Effector memory CD8-positive, alpha-beta T cell (primary cell): ENCODE results near the gene ISCU.
A peak's percentile ranks its signal among the peaks of the same experiment; 100 is the strongest.

Experiments used
- ATAC-seq: fragments of 150-1000 bp; cut with Tn5 transposase; replicated peaks from 2 replicates; pipeline ENCODE4 v1.10.0; 2021; ENCODE audit warnings: mild to moderate bottlenecking, moderate library complexity
- DNase-seq, 3 experiments: peaks; one replicate each; pipeline ENCODE4 v3.0.0; 2021
- H3K27ac Mint-ChIP-seq, 2 donors: one replicate each; pipeline ENCODE4 v1.8.0; 2022; ENCODE audit warnings: mild to moderate bottlenecking in 2 of 2, mixed read lengths in 2 of 2, moderate library complexity in 2 of 2
- H3K27me3 Mint-ChIP-seq, 2 donors: one replicate each; pipeline ENCODE4 v1.8.0; 2022; ENCODE audit warnings: mixed read lengths in 2 of 2
- H3K36me3 Mint-ChIP-seq: one replicate; pipeline ENCODE4 v1.8.0; 2022; ENCODE audit warnings: mild to moderate bottlenecking, moderate library complexity, mixed read lengths; ENCODE audit not compliant: insufficient read depth
- H3K4me1 Mint-ChIP-seq, 2 donors: one replicate each; pipeline ENCODE4 v1.8.0; 2022; ENCODE audit warnings: low read depth in 2 of 2, mixed read lengths in 2 of 2
- H3K4me3 Mint-ChIP-seq, 2 donors: one replicate each; pipeline ENCODE4 v1.8.0; 2022; ENCODE audit warnings: mild to moderate bottlenecking in 2 of 2, mixed read lengths in 2 of 2, moderate library complexity in 2 of 2
- H3K9me3 Mint-ChIP-seq, 2 donors: one replicate each; pipeline ENCODE4 v1.8.0; 2022; ENCODE audit warnings: mixed read lengths in 2 of 2

ISCU gene

DNA sequence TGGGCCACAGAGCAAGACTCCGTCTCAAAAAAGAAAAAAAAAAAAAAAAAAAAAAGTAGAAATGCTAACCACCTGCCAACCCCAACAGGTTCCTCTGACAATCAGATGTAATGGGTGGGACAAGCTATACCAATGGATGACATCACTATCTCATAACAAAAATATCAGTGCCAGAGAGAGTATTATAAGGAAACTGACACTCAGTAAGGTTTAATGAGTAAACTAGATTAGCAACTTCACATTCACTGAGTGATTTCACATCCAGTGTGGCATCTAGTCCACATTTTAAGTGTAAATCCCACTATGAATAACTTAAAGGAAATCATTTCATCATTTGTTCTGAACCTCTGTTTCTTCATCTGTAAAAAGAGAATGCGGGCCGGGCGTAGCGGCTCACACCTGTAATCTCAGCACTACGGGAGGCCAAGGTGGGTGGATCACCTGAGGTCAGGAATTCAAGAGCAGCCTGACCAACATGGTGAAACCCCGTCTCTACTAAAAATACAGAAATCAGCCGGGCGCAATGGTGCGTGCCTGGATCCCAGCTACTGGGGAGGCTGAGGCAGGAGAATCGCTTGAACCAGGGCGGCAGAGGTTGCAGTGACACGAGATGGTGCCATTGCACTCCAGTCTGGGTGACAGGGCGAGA lies 3.3 kb upstream of the ISCU start:
- Mint-ChIP-seq H3K4me1 (peaks cover 48 to 56% of the 10 kb centered on the region in 2 donors), H3K36me3 (peaks cover 63% of the 10 kb centered on the region), H3K4me3 (peak overlapping the region; percentile 96 to 98), H3K27ac (peak overlapping the region; percentile 98 to 99), H3K27me3 (no peaks in the 10 kb centered on the region), H3K9me3 (no peaks in the 10 kb centered on the region)
- no peak for DNase-seq
- ATAC-seq: no peak

DNA sequence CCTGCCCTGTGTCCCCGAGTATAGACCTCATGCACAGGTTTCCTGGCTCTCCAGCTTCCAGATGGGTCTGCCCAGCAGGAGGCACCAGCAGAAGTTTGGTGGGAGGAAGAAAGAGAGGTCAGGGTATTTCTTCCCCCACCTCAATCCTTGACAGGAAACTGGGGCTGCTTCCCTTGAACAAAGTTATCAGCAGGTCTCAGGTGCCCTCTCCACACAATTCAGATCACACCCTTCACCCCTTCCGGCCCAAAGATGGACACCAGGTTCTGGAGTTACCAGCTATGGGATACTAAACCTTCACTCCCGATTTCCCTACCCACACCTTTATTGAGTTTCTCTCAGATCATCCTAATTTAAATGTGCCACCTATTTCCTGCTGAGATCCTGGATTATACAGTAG lies 2.6 kb upstream of the ISCU start:
- peaks cover 64% of the 10 kb centered on the region for H3K36me3 Mint-ChIP-seq
- no peak for DNase-seq

DNA sequence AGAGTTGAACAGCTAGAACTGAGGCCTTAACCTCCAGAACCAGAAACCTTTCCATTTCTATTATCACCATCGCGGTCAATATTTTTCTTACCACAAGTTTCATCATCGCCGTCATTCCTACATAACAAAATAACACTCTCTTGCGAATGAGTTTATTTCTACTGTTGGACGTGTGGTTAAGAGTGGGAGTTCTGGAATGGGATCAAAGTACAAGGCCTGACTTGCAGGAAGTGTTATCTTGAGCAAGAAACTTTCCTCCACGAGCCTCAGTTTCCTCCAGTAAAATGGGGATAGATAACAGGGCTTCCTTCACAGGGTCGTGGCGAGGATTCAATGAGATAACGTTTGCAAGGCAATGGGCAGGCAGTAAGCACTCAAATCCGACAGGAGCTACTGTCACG lies 2.1 kb upstream of the ISCU start:
- Mint-ChIP-seq H3K36me3 (peaks cover 69% of the 10 kb centered on the region), H3K27ac (peak overlapping the region; percentile 98 to 99), H3K9me3 (no peaks in the 10 kb centered on the region), H3K4me1 (peaks cover 44 to 54% of the 10 kb centered on the region in 2 donors), H3K4me3 (peak overlapping the region; percentile 96 to 98), H3K27me3 (no peaks in the 10 kb centered on the region)
- no peak for ATAC-seq
- no peak for DNase-seq

More for the DNA sequence above, 2.6 kb upstream of the ISCU start:
- ATAC-seq: no peak
- Mint-ChIP-seq H3K27me3 (no peaks in the 10 kb centered on the region), H3K27ac (peak overlapping the region; percentile 98 to 99), H3K4me1 (peaks cover 47 to 55% of the 10 kb centered on the region in 2 donors), H3K4me3 (peak overlapping the region; percentile 96 to 98), H3K9me3 (no peaks in the 10 kb centered on the region)

- peak within 1 kb of the TSS; percentile 96 to 98 for H3K4me3 Mint-ChIP-seq
- H3K9me3 Mint-ChIP-seq: no peaks in the 10 kb centered on the region
- peak within 1 kb of the TSS; percentile 98 to 99 for H3K27ac Mint-ChIP-seq
- peaks cover 76% of the 10 kb centered on the region for H3K36me3 Mint-ChIP-seq
- peaks cover 44 to 47% of the 10 kb centered on the region in 2 donors for H3K4me1 Mint-ChIP-seq
- ATAC-seq (peak; percentile 54), DNase-seq (peak; percentile 76 to 85 (median 77))
- no peaks in the 10 kb centered on the region for H3K27me3 Mint-ChIP-seq
These were observed 1.4 kb upstream of the ISCU start, which contains the start of gene SART3 for GRCh38 chr12:108560752-108561719. SART3 (minus strand) TSS chr12:108561173; CDS start chr12:108561154, 19 bp downstream.

GRCh38 chr12:108561852-108562347 lies 496 bp upstream of the ISCU start:
- Mint-ChIP-seq H3K27me3 (no peaks in the 10 kb centered on the region), H3K36me3 (peaks cover 76% of the 10 kb centered on the region), H3K4me1 (peaks cover 39 to 40% of the 10 kb centered on the region in 2 donors), H3K27ac (peak overlapping the region; percentile 98 to 99), H3K4me3 (peak overlapping the region; percentile 96 to 98), H3K9me3 (no peaks in the 10 kb centered on the region)
- no peak for DNase-seq
- ATAC-seq: peak; percentile 0

- no peaks in the 10 kb centered on the region for H3K9me3 Mint-ChIP-seq
- ATAC-seq: peak; percentile 61
- no peaks in the 10 kb centered on the region for H3K27me3 Mint-ChIP-seq
- peaks cover 30 to 35% of the 10 kb centered on the region in 2 donors for H3K4me1 Mint-ChIP-seq
- H3K36me3 Mint-ChIP-seq: peaks cover 74% of the 10 kb centered on the region
- H3K27ac Mint-ChIP-seq: peak overlapping the region; percentile 98 to 99
- DNase-seq: peak; percentile 84 to 86 (median 85)
- peak overlapping the region; percentile 96 to 98 for H3K4me3 Mint-ChIP-seq
These were observed 874 bp downstream of the ISCU start for GRCh38 chr12:108563136-108563803.

GRCh38 chr12:108563804-108564151 lies 1.4 kb downstream of the ISCU start:
- peaks cover 30 to 37% of the 10 kb centered on the region in 2 donors for H3K4me1 Mint-ChIP-seq
- no peaks in the 10 kb centered on the region for H3K27me3 Mint-ChIP-seq
- ATAC-seq: no peak
- H3K36me3 Mint-ChIP-seq: peaks cover 76% of the 10 kb centered on the region
- DNase-seq: no peak
- peak overlapping the region; percentile 98 to 99 for H3K27ac Mint-ChIP-seq
- H3K4me3 Mint-ChIP-seq: peak overlapping the region; percentile 96 to 98
- no peaks in the 10 kb centered on the region for H3K9me3 Mint-ChIP-seq

DNA sequence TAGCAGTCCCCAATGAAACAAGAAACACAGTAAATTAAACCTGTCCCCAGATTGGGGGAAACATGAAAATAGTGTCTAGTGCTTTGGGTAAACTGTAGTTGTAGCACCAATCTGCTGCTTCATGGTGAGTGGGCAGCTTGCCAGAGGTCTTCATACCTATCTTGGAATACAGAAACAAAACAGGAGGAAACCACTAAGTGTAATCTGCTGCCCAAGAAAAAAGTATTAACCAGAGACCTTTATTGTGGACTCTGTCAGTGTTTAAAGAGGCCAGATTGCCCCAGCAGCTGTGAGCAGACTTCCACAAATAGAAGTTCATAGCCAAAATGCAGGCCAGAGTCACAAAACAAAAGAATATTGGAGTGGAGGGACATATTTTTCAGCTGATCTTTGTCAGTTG lies 2.3 kb downstream of the ISCU start:
- Mint-ChIP-seq H3K9me3 (no peaks in the 10 kb centered on the region), H3K36me3 (peaks cover 72% of the 10 kb centered on the region), H3K27ac (no peak overlapping the region), H3K4me3 (no peak overlapping the region), H3K27me3 (no peaks in the 10 kb centered on the region), H3K4me1 (peaks cover 31 to 36% of the 10 kb centered on the region in 2 donors)
- ATAC-seq: no peak
- DNase-seq: no peak

GRCh38 chr12:108565146-108565545 lies 2.8 kb downstream of the ISCU start:
- peaks cover 27 to 32% of the 10 kb centered on the region in 2 donors for H3K4me1 Mint-ChIP-seq
- ATAC-seq: no peak
- H3K36me3 Mint-ChIP-seq: peaks cover 67% of the 10 kb centered on the region
- H3K9me3 Mint-ChIP-seq: no peaks in the 10 kb centered on the region
- no peak overlapping the region for H3K27ac Mint-ChIP-seq
- H3K27me3 Mint-ChIP-seq: no peaks in the 10 kb centered on the region
- no peak for DNase-seq
- H3K4me3 Mint-ChIP-seq: no peak overlapping the region

GRCh38 chr12:108565976-108566375 lies 3.6 kb downstream of the ISCU start:
- peak overlapping the region in 1 of 2 donors; percentile 44 for H3K27ac Mint-ChIP-seq
- H3K4me1 Mint-ChIP-seq: peaks cover 21 to 26% of the 10 kb centered on the region in 2 donors
- ATAC-seq (peak; percentile 5), DNase-seq (peak in 2 of 3 experiments; percentile 29 to 39)
- no peaks in the 10 kb centered on the region for H3K9me3 Mint-ChIP-seq
- no peaks in the 10 kb centered on the region for H3K27me3 Mint-ChIP-seq
- peaks cover 68% of the 10 kb centered on the region for H3K36me3 Mint-ChIP-seq
- no peak overlapping the region for H3K4me3 Mint-ChIP-seq

DNA sequence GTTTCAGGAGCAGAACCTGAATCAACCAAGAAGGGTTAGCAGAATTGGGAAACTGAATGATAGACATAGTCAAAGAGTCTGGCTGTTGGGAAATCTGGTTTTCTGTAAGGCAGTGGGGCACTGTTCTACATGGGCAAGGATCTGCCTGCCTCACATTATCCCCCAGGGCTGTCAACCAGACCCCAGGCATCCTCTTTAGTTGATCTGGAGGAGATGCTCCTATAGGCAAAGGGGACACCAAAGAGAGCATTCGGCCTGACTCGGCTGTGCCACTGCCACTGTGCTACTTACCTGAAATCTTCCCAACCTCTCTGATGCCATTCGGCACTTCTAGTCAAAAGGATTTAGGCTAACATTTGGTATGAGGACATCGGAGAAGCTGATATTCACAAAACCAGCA lies 4.1 kb downstream of the ISCU start:
- no peaks in the 10 kb centered on the region for H3K9me3 Mint-ChIP-seq
- H3K27ac Mint-ChIP-seq: no peak overlapping the region
- peaks cover 64% of the 10 kb centered on the region for H3K36me3 Mint-ChIP-seq
- H3K27me3 Mint-ChIP-seq: no peaks in the 10 kb centered on the region
- no peak overlapping the region for H3K4me3 Mint-ChIP-seq
- H3K4me1 Mint-ChIP-seq: peaks cover 19 to 26% of the 10 kb centered on the region in 2 donors
- DNase-seq (no peak), ATAC-seq (no peak)

GRCh38 chr12:108567406-108568337 lies 5.3 kb downstream of the ISCU start:
- Mint-ChIP-seq H3K27ac (peak overlapping the region; percentile 93 to 94), H3K27me3 (no peaks in the 10 kb centered on the region), H3K4me3 (peak overlapping the region in 1 of 2 donors; percentile 69), H3K4me1 (peaks cover 14 to 22% of the 10 kb centered on the region in 2 donors), H3K9me3 (no peaks in the 10 kb centered on the region), H3K36me3 (peaks cover 53% of the 10 kb centered on the region)
- DNase-seq: no peak
- ATAC-seq: no peak
